SHP77 (cell line): ENCODE data around the gene PRSS16.

Source experiments
- DNase-seq, 2 experiments: peaks; one replicate each; lab custom pipeline; 2025; lab: John Stamatoyannopoulos, UW

PRSS16 gene

DNA sequence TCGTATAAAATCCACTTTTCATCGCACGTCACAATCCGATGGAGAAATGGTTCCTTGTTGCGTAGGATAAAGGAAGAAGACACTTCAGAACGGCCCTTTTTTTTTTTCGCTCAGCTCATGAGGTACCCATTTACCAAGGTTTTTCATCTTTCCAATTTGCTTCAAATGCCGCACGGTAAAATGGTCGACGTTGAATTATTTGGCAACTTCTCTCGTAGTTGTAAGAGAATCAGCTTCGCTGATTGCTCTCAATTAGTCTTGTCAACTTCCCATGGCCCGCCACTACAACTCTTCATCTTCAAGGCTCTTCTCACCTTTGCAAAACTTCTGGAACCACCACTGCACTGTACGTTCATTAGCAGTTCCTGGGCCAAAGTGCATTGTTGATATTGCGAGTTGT lies 35.8 kb downstream of the PRSS16 start:
- no peak for DNase-seq

DNA sequence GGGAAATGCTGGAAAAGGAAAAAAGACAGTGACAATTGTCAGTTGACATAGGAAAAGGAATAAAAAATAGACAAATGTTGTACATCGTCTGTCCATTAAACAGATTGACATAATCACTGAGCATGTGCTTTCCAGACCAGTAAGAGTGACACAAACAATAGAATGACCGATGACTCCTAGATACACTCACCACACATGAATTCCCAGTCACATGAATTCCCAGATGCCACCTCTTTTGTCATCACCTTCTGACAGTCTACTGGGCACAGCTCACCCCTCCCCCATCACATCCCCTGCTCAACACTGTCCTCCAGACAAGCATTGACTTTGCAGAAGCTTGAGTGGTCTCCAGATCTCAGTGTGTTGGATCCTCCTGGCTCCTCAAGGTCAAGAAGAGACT lies 38.6 kb downstream of the PRSS16 start:
- no peak for DNase-seq

DNA sequence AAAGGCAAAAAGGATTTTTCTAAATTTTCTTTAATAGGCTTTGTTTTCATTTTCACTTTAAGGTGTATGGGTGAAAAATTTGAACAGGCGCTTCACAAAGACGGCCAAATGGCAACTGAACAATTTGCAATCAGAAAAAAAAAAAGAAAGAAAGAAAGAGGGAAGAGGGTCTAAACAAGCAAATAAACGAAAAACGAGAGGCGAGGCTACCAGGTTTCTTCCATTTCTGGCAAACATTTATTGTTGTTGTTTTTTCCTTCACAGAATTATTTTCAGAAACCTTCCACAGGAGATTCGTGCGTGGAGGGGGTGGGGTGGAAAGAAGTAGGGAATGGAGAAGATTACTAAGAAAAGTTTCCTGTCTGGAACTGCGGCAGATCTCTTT lies 40.2 kb downstream of the PRSS16 start:
- DNase-seq, result no peak

DNA sequence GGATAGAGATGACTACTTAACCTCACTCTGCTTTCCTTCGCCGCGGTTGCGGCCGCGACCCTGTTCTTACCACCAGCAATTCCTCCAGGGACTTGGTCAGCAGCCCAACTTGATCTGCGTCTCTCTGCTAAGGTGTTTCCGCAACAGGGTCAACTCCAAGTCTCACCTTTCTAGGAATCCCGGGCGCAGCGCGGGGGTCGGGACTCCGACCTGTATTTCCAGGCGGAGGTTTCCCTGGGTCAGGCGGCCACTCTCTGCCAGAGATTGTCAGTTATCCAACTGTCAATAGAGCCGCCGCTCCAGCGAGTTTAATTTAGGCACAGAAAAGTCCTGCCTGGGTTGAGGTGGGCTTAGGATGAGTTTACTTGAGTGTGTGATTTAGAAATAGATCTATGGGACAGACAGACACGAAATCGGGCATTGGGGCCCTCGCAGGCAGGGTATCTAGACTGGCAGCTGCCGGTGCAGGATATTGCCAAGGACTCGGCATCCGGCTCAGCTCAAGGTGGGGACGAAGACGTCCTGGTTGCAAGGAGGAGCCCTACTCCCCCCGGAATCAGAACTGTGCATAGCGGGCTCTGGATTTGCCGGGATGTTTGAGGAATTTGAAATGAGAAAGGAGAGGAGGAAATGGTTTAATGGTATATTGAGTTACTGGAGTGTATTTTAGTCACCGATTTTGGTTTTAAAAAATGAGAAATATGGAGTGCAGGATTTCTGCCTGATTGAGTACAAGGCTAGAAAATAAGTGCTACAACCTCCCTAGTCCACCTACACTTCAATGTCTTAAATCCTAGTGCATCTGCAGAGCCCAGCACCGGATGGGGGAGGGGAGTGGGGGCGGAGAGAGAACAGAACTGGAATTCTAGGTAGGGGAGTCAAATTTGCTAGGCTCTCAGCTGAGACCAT lies 40.9 kb downstream of the PRSS16 start:
- no peak for DNase-seq

DNA sequence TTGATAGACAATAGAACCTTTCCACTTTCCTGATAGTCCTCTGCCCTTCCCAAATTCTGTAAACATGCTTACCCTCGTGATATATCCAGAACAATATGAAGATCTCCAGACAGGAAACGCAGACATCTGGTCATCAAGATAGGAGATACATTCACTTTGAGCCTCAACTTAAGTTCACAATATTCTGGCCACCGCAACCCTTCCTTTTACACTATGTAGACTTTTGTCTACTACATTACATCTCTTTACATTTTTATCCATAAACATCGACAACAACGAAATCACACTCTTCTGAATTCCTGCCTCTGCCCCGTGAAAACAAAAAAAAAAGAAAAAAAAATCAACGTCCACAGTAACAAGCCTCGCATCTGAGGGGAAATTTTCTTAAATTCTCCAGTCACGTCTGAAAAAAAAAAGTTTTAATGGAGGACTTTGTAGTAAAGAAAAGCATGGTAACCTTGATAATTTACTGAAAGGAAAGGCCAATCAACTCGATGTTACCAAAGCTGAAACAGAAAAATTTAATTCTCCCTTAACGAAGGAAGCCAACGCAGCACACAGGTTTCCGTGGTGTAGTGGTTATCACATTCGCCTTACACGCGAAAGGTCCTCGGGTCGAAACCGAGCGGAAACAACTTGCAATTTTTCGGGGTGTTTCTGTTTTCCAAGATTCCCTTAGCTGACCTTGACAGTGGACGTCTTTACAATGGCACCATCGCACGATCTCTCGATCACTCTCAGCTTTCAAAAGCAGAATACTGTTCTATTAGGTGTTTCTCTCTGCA lies 42.8 kb downstream of the PRSS16 start:
- DNase-seq, result no peak

DNA sequence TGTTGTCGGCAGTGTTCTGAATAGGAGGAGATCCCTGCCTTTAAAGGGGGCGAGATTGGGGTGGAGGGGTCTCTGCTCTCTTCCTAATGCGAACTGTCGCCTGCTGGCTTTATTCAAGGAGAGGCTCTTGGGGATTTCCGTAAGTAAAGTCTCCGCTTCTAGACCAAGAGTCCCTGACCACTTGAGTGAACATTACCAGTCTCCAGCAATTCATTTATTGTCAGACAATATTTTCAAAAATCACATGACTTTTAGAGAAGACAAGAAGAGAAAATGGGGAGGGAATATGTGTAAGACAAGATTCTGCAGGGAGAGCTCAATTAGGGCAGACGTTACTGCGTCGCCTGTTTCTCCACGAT lies 43.3 kb downstream of the PRSS16 start:
- DNase-seq, result no peak

DNA sequence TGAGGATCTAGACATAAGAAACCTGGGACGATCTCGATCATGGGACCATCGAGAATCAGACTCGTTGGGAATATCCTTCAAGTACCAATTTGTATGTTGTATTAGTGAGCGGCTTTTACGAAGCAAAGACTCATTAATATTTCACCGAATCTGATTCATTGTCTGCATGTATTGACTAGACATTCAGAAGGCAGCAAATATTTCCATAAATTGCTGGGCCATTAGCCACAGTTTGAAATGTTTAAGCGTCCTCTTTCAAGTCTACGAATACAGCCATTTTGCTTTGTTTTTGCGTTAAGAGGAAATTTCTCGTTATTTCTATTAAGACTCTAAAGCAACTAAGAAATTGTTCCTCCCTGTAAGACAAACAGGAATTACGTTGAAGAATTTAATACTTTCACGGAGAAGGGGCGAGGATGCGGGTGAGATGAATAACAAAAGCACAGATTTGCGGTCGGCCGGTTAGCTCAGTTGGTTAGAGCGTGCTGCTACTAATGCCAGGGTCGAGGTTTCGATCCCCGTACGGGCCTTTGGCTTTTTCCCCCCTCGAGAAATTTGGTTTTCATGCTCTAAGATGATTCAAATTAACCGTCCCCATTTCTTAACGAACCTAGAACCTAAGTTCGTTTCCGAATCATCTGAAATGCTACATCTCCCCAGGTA lies 46.1 kb downstream of the PRSS16 start:
- peak; percentile 19 to 21 for DNase-seq

DNA sequence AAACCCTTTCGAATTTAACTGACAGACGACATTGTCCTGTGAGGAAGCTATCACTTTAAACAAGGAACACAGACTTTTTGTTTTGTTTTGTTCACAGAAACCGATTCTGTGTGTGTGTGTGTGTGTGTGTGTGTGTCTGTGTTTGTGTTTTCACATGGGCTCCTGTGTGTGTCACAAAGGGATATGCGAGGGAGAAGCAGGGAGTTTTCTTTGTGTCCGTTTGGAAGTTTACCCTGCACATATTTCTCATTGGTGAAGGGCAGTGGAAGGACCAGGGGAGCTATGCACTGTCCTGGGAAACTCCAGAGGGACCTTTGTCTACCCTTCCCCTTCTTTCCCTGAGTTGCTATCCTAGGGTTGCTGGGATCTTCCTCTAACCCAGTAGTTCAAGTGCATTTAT lies 46.9 kb downstream of the PRSS16 start:
- DNase-seq, result no peak

DNA sequence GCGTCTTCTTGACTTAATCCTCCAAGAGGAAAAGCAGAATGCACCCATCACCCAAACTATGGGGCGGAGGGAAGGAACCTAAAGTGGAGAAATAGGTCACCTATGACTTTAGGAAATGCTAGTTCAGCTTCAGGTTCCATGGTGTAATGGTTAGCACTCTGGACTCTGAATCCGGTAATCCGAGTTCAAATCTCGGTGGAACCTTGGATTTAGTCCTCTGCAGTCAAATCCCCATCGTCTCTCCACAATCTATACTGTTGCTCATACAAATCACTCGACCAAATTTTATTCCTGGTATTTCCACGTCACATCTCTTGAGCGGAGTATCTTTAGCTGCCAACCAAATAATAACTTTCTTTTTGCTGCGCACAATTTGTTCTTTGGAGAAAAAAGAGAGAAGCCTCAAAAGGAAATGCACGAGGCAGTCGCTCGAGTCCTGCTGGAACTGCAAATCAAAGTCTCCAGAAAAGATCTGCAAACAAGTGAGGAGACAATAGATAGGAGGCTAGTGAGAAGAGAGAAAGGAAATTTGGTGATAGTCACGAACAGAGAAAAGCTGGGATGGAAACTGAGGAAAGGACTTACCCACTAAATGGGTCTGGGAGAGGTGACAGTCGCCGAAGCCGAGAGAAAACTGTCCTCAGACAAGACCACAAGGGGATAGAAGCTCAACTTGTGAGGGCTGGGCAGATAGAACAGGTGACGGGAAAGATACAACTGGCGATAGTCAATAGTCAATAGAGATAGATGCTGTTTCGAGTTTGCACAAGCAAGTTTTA lies 48.0 kb downstream of the PRSS16 start:
- peak; percentile 52 to 64 for DNase-seq

DNA sequence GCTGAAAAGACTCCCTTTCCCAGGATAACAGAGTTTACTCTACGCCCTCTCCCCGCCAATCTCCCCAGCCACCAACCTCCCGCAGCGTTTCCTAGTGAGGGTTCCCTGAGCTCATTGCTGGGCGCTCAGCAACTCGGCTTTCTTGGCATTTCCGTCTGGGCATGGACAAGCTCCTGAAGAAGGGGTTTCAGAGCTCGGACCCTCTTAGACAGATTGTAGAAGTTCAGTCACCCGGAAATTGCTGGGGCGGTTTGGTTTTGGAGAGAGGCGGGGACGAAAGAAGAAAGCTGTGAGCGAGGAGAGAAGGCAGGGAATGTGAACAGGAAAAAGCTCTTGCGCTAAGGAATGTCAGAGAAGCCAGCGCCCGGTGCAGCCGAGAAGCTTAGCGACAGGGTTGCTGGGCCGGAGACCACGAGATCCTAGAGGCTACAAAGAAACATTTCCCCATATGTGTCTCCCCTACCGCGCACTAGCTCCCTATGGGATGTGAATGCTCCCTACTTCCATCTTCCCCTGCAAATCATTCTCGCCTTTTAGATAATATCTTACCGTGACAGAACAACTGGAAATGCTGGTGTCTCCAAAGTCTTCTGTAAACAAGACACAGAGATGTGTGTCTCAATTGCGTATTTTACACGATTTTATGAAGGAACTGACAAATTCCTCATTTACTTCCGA lies 48.7 kb downstream of the PRSS16 start:
- peak in 1 of 2 experiments; percentile 43 for DNase-seq

DNA sequence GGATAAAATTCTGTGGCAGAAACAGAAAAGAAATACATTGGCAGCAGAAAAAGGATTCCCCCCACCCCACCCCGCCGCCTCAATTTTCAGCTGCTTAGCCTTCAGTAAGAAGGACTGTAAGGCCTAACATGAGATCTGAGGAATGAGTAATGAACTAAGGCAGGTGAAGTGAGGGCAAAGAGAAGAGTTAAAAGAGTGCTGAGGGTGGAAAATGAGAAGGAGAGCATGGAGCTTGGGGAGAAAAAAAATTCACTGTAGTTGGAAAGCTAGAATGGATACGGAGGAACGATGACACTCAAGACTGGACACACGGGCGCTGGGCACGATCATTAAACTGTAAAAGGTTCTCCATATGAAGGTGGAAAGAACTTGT lies 50.0 kb downstream of the PRSS16 start:
- DNase-seq, result no peak

DNA sequence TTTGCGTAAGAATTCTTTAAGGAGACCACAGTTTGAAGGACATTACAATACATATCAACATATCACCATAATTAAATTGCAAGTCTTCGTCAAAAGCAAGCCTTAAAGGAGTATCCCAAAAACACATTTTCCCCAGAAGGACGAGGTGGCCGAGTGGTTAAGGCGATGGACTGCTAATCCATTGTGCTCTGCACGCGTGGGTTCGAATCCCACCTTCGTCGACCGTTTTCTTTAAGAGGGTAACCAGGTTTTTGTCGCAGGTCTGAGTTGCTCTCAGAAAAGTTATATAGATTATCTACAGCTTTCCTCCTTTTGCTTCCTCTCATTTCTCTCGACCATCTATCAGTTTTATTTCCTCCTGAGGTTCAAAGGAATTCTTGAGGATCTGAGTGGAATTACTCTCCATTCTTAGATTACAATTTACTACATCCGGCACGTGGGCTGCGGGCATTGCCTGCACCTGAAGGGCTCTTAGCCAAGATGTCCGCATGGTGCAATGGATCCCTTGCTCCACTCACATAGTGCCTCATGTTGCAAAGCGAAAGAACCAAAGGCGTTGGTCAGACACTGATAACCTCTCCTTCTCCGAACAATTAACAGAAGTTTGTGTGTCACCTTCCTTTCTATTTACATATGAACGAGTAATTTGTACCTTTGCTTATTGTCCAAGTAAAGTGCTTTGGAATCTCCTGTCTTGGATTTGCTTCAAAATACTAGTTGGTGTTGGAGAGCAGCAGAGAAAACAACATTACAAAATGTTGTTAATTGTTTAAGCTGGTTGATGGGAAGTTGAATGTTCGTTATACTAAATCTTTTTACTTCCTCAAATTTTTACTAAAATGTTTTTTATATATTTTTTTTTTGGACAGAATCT lies 50.6 kb downstream of the PRSS16 start:
- DNase-seq, result peak in 1 of 2 experiments; percentile 41

DNA sequence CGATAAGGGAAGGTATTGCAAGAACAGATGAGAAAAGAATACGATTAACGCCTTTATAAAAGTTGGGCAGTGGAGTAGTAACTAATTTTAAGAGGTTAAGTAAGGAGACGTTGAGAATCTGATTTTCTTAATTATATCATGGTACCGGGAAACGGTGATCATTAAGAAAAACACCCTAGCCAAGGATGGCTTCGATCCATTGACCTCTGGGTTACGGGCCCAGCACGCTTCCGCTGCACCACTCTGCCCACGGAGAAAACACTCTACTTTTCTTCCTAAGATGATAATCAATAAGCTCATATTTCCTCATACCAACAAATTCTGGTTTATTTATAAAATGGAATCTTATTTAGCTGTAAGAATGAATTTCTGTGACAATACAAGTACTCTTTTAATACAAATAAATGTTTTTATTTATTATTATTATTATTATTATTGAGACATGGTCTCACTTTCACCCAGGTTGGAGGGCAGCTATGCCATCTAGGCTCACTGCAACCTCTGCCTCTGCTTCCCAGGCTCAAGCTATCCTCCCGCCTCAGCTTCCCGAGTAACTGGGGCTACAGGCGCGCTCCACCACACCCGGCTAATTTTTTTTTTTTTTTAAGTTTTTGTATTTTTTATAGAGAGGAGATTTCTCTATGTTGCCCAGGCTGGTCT lies 56.2 kb downstream of the PRSS16 start:
- DNase-seq, result no peak
